ENCODE results near the gene PTPRT. TPM values are rescaled to one million over a fixed set of nuclear protein-coding genes. Genes with fewer than 3 reads are reported as not detected.

Gene PTPRT
- total RNA-seq, 4 donors from 2014 or later: under 0.01 to 0.64 (median 0.40) TPM

DNA sequence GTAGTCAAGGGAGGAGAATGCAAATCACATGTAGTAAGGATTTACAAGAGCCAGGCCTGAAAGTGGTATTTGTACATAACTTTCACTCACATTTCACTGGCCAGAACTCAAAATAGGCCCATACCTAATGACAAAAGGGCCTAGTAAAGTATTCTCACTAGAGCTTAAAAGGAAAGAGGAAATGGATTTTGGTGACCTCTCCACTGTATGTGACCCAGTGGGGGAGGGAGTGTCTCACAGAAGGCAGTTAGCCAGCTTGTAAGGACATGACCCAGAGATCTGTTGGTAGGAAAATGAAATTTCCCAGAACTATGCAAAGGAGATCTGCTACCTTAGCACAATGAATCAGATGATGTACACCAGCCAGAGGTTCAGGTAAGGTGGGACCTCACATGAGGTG lies 124.4 kb downstream of the PTPRT start:
- H3K27me3 ChIP-seq: no peaks in the 10 kb centered on the region
- H3K27ac ChIP-seq: no peak overlapping the region
- TF ChIP-seq POLR2A (IDR thresholded peaks at IDR 0.05) (no peak), POLR2AphosphoS5 (IDR thresholded peaks at IDR 0.05) (no peak), EP300 (IDR thresholded peaks at IDR 0.05; ENCODE audit: low read depth) (no peak)
- TF ChIP-seq, protein P1, sequence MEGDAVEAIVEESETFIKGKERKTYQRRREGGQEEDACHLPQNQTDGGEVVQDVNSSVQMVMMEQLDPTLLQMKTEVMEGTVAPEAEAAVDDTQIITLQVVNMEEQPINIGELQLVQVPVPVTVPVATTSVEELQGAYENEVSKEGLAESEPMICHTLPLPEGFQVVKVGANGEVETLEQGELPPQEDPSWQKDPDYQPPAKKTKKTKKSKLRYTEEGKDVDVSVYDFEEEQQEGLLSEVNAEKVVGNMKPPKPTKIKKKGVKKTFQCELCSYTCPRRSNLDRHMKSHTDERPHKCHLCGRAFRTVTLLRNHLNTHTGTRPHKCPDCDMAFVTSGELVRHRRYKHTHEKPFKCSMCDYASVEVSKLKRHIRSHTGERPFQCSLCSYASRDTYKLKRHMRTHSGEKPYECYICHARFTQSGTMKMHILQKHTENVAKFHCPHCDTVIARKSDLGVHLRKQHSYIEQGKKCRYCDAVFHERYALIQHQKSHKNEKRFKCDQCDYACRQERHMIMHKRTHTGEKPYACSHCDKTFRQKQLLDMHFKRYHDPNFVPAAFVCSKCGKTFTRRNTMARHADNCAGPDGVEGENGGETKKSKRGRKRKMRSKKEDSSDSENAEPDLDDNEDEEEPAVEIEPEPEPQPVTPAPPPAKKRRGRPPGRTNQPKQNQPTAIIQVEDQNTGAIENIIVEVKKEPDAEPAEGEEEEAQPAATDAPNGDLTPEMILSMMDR (IDR thresholded peaks at IDR 0.05): no peak
- DNase-seq: no peak
- intact Hi-C loops (cut with DNase I; ENCODE audit: low total_unique reads) (no loop called here), in situ Hi-C loops (cut with MboI; ENCODE audit: low pct_ligation_motif_present in 1 of 4, low pct_unique_long_range_greater_than_20kb in 1 of 4, low sequenced_read_pairs in 3 of 4) (no loop called here)
- H3K36me3 ChIP-seq: no peaks in the 10 kb centered on the region
- no peaks in the 10 kb centered on the region for H3K9me3 ChIP-seq
- no peaks in the 10 kb centered on the region for H3K4me1 ChIP-seq
- no peak overlapping the region for H3K4me3 ChIP-seq

DNA sequence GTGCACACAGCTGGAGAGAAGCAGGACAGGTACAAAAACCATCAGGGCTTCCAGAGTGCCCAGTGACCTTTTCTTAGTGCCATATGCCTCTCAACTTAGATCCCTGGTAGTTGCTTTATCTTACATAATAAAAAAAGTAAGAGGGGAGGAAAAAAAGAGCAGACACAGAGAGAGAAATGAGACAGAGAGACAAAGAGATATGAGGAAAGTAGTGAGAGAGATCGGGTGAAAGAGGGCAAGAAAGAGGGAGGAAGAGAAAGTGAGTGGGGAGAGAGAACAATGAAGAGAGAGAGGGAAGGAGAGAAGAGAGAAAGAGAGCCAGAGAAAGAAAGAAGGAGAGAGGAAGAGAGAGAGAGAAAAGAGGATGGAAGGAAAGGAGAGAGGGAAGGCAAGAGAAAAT lies 131.6 kb downstream of the PTPRT start:
- no peak for TF ChIP-seq EP300 (IDR thresholded peaks at IDR 0.05; ENCODE audit: low read depth)
- no peak for TF ChIP-seq POLR2A (IDR thresholded peaks at IDR 0.05)
- TF ChIP-seq, protein P1 (IDR thresholded peaks at IDR 0.05): no peak
- TF ChIP-seq POLR2AphosphoS5 (IDR thresholded peaks at IDR 0.05): no peak
- DNase-seq: no peak
- Histone ChIP-seq H3K36me3 (no peaks in the 10 kb centered on the region), H3K9me3 (no peaks in the 10 kb centered on the region), H3K27ac (no peak overlapping the region), H3K27me3 (no peaks in the 10 kb centered on the region), H3K4me1 (no peaks in the 10 kb centered on the region), H3K4me3 (no peak overlapping the region)
- intact Hi-C loops (cut with DNase I; ENCODE audit: low total_unique reads) (no loop called here), in situ Hi-C loops (cut with MboI; ENCODE audit: low pct_ligation_motif_present in 1 of 4, low pct_unique_long_range_greater_than_20kb in 1 of 4, low sequenced_read_pairs in 3 of 4) (no loop called here)
- WGBS, 2 donors (ENCODE audit: low coverage in 1 of 2): 85 to 100% methylated on average over 1 of the region's 1 CpG

DNA sequence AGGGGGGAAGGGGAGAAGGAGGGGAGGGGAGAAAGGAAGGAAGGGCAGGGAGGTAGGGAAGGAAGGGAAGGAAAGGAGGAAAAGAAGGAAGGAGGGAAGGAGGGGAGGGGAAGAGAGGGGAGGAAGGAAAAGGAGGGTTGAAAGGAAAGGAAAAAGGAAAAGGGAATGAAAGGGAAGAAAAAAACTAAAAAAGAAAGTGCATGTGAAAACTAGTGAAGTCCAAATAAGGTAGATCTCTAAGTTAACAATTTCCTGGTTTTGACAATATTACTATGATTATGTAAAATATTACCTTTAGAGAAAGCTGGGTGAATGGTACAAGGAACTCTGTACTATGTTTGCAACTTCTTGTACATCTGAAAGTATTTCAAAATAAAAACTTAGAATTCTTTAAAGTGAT lies 132.4 kb downstream of the PTPRT start:
- TF ChIP-seq POLR2AphosphoS5 (IDR thresholded peaks at IDR 0.05) (no peak), EP300 (IDR thresholded peaks at IDR 0.05; ENCODE audit: low read depth) (no peak), POLR2A (IDR thresholded peaks at IDR 0.05) (no peak)
- TF ChIP-seq, protein P1 (IDR thresholded peaks at IDR 0.05): no peak
- Histone ChIP-seq H3K9me3 (no peaks in the 10 kb centered on the region), H3K4me1 (no peaks in the 10 kb centered on the region), H3K27me3 (no peaks in the 10 kb centered on the region), H3K4me3 (no peak overlapping the region), H3K27ac (no peak overlapping the region), H3K36me3 (no peaks in the 10 kb centered on the region)
- no peak for DNase-seq
- intact Hi-C loops (cut with DNase I; ENCODE audit: low total_unique reads) (no loop called here), in situ Hi-C loops (cut with MboI; ENCODE audit: low pct_ligation_motif_present in 1 of 4, low pct_unique_long_range_greater_than_20kb in 1 of 4, low sequenced_read_pairs in 3 of 4) (no loop called here)

DNA sequence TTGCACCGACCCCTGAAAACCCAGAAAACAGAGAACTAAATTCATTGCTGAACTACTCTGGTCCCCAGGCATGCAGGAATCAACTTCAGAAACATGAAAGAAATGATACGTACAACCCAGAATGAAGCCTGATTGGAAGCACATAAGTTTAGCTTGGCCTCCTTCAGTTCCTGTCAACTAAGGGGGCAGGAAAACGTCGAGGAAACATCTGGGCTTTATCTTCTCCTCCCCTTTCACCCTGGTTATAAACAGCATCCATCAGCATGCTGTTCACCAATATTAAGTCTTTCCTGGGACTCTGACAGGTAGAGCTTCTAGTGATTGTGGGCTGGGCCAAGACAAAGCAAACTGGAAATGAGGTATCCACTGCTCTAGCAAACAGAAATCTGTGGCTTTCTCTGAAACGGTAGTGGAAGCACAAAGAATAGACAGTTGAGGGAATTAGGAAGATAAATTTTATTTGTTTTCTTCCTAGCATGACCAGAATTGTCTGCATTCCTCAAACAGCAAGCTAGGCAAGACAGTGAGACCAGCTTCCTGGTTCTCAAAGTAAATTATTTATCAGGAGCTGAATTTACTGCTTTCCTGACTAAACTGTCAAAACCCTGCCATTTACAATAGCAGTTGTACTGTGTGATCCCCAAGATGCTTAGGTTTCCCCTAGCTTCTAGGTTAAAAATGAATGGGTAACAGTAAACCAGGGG lies 134.4 kb downstream of the PTPRT start:
- in situ Hi-C loops (cut with MboI; ENCODE audit: low pct_ligation_motif_present in 1 of 4, low pct_unique_long_range_greater_than_20kb in 1 of 4, low sequenced_read_pairs in 3 of 4) (no loop called here), intact Hi-C loops (cut with DNase I; ENCODE audit: low total_unique reads) (no loop called here)
- Histone ChIP-seq H3K9me3 (no peaks in the 10 kb centered on the region), H3K36me3 (no peaks in the 10 kb centered on the region), H3K27ac (no peak overlapping the region), H3K27me3 (no peaks in the 10 kb centered on the region), H3K4me1 (no peaks in the 10 kb centered on the region), H3K4me3 (no peak overlapping the region)
- TF ChIP-seq, protein P1 (IDR thresholded peaks at IDR 0.05): no peak
- no peak for TF ChIP-seq EP300 (IDR thresholded peaks at IDR 0.05; ENCODE audit: low read depth)
- TF ChIP-seq POLR2A (IDR thresholded peaks at IDR 0.05): no peak
- no peak for TF ChIP-seq POLR2AphosphoS5 (IDR thresholded peaks at IDR 0.05)
- WGBS, 2 donors (ENCODE audit: low coverage in 1 of 2): 21 to 34% methylated on average over 4 to 5 of the region's 5 CpGs
- DNase-seq: no peak

All from transverse colon (tissue), 4 donors.